Prostate gland (tissue), 2 donors: ENCODE results near the gene ARPP19. TPM values are rescaled to one million over a fixed set of nuclear protein-coding genes. Genes with fewer than 3 reads are reported as not detected.
"Not testable (repeated sequence)": the region's sequence is repeated elsewhere in the genome, so short reads cannot be mapped to it uniquely, and the experiment has no call there.

Source experiments
- DNase-seq: peaks from one replicate; pipeline ENCODE4 v3.0.0-alpha.2; 2019; ENCODE audit warnings: low spot score
- H3K27ac ChIP-seq, 2 donors: fragments of 200-600 bp; sonication (generic); 2 replicates each; pipeline ENCODE4 v1.5.1; 2017 to 2019
- H3K27me3 ChIP-seq: fragments of 200-600 bp; sonication (generic); replicated peaks from 2 replicates; pipeline ENCODE4 v1.5.1; 2019; ENCODE audit not compliant: insufficient read depth
- H3K36me3 ChIP-seq, 2 donors: fragments of 200-600 bp; sonication (generic); 1 replicate in 1 of 2; 2 replicates in 1 of 2; pipeline versions ENCODE4 v1.5.1 to v1.8.1; 2017 to 2019
- H3K4me1 ChIP-seq: fragments of 200-600 bp; sonication (generic); replicated peaks from 2 replicates; pipeline ENCODE4 v1.5.1; 2019
- H3K4me3 ChIP-seq, 2 donors: fragments of 200-600 bp; sonication (generic); 2 replicates each; pipeline ENCODE4 v1.5.1; 2017 to 2019
- H3K9me3 ChIP-seq: fragments of 200-600 bp; sonication (generic); 2 replicates; pipeline ENCODE4 v1.5.1; 2017
- CTCF ChIP-seq, 4 experiments: fragments of 200-600 bp in 2 of 4; fragments of 450-650 bp in 2 of 4; sonication (generic) in 2 of 4; IDR thresholded peaks; 1 replicate in 3 of 4; 2 replicates in 1 of 4; pipeline ENCODE4 v1.5.1; 2016 to 2019; ENCODE audit warnings: antibody characterized with exemption in 4 of 4, mild to moderate bottlenecking in 2 of 4, moderate library complexity in 2 of 4
- POLR2A ChIP-seq: fragments of 450-650 bp; IDR thresholded peaks from one replicate; pipeline ENCODE4 v1.6.1; 2016; ENCODE audit warnings: antibody characterized with exemption, mild to moderate bottlenecking
- POLR2AphosphoS5 ChIP-seq: sonication (generic); formaldehyde crosslinking; IDR thresholded peaks from one replicate; pipeline ENCODE4 v1.6.1; 2017; ENCODE audit warnings: antibody characterized with exemption
- WGBS: methylation state at CpG from one replicate; pipeline ENCODE4 v1.1.5; 2018; 5-methylcytosine and 5-hydroxymethylcytosine counted together
- intact Hi-C: fragments of 100-400 bp; cut with DNase I; formaldehyde crosslinking; loops from one replicate; pipeline ENCODE4 v1.14.2; 2022
- total RNA-seq, 2 donors: library from RNA; depleted of rRNA; stranded (reverse); fragments of >200 nt; gene quantifications; one replicate each; pipeline ENCODE4 v1.1.0, GENCODE V29; 2016

Gene ARPP19
- total RNA-seq, 2 donors from 2014 or later = 86.9 to 130 TPM

DNA sequence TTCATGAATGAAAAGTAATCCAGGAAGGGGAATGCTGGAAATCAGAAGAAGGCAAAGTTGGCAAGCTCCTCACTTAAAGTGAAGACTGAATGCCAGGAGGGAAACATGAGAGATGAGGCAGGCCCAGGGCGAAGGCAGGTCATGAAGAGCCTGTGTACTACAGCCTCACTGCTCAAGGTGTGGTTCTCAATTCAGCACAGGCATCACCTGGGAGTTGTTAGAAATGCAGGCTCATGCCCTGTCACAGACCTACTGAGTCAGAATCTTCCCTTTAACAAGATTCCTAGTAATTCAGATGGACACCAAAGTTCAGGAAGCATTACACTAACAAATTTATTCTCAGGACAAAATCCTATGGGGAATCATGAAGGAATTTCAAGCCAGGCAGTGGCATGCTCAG is 54.3 kb downstream of the ARPP19 start:
- no peak for DNase-seq
- Histone ChIP-seq H3K27ac (no peak overlapping the region), H3K36me3 (no peaks in the 10 kb centered on the region), H3K4me1 (no peaks in the 10 kb centered on the region), H3K27me3 (no peaks in the 10 kb centered on the region), H3K9me3 (no peaks in the 10 kb centered on the region), H3K4me3 (no peak overlapping the region)
- TF ChIP-seq CTCF (IDR thresholded peaks at IDR 0.05) = no peak
- TF ChIP-seq POLR2A = no peak
- TF ChIP-seq POLR2AphosphoS5 = no peak
- 88% methylated on average over 1 of the region's 1 CpG for WGBS
- intact Hi-C loops = no loop called here

GRCh38 chr15:52512869-52513268 is 56.0 kb downstream of the ARPP19 start:
- intact Hi-C loops, DNase-seq, H3K9me3 ChIP-seq, H3K4me3 ChIP-seq, H3K27me3 ChIP-seq, H3K27ac ChIP-seq, H3K36me3 ChIP-seq, H3K4me1 ChIP-seq: not testable (repeated sequence)
- WGBS = 95% methylated on average over 8 of the region's 8 CpGs

DNA sequence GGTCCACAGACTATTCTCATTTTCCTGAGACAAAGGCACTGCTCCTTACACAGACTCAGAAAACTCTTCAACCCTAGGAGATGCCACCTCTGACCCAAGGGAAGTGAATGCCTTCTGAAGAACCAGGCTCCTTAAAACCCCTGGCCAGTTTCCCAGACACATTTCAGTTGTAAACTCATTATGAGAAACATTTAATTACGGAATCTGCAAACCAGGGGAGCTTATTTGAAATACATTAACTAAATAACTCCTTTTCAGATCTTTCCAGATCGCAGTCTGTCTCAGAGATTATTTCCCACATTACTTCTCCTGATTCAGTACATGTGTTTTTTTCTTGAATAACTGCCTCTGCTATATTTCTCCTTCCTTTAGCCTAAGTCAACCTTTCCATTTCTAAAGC is 57.7 kb downstream of the ARPP19 start:
- DNase-seq = no peak
- H3K36me3 ChIP-seq = no peaks in the 10 kb centered on the region
- intact Hi-C loops = no loop called here
- H3K27ac ChIP-seq = no peak overlapping the region
- no peaks in the 10 kb centered on the region for H3K27me3 ChIP-seq
- no peak overlapping the region for H3K4me3 ChIP-seq
- TF ChIP-seq CTCF (IDR thresholded peaks at IDR 0.05) (no peak), POLR2A (no peak)
- H3K4me1 ChIP-seq = no peaks in the 10 kb centered on the region
- 54% methylated on average over 2 of the region's 2 CpGs for WGBS
- no peaks in the 10 kb centered on the region for H3K9me3 ChIP-seq

- Histone ChIP-seq H3K4me3 (no peak overlapping the region), H3K9me3 (no peaks in the 10 kb centered on the region), H3K4me1 (no peaks in the 10 kb centered on the region), H3K27ac (no peak overlapping the region), H3K36me3 (no peaks in the 10 kb centered on the region), H3K27me3 (no peaks in the 10 kb centered on the region)
- DNase-seq = no peak
- 88% methylated on average over 3 of the region's 3 CpGs for WGBS
- no peak for TF ChIP-seq POLR2AphosphoS5
- no peak for TF ChIP-seq POLR2A
- intact Hi-C loops = no loop called here
Observed at GRCh38 chr15:52509500-52510245, 59.2 kb downstream of the ARPP19 start.

DNA sequence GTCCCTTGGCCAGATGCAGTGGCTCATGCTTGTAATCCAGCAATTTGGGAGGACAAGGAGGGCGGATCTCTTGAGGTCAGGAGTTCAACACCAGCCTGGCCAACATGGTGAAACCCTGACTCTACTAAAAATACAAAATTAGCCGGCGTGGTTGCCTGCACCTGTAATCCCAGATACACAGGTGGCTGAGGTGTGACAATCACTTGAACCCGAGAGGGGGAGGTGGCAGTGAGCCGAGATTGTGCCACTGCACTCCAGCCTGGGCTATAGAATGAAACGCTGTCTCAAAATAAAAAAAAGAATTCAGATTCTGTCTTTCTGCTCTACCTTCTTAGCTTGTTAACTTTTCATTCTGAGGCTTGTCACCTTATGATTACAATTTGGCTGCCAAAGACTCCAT is 62.3 kb downstream of the ARPP19 start:
- no peak for DNase-seq
- no peak for TF ChIP-seq CTCF (IDR thresholded peaks at IDR 0.05)
- no peak for TF ChIP-seq POLR2A
- no peak for TF ChIP-seq POLR2AphosphoS5
- 66% methylated on average over 6 of the region's 6 CpGs for WGBS

DNA sequence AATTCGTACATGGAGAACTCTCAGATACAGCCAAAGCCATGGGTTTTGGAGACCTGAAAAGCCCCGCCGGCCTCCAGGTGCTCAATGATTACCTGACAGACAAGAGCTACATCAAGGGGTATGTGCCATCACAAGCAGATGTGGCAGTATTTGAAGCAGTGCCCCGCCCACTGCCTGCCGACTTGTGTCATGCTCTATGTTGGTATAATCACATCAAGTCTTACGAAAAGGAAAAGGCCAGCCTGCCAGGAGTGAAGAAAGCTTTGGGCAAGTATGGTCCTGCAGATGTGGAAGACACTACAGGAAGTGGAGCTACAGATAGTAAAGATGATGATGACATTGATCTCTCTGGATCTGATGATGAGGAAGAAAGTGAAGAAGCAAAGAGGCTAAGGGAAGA is 63.7 kb downstream of the ARPP19 start:
- H3K4me1 ChIP-seq = no peaks in the 10 kb centered on the region
- H3K36me3 ChIP-seq = no peaks in the 10 kb centered on the region
- H3K27ac ChIP-seq = no peak overlapping the region
- 82% methylated on average over 6 of the region's 6 CpGs for WGBS
- no peak overlapping the region for H3K4me3 ChIP-seq
- TF ChIP-seq POLR2AphosphoS5 = no peak
- TF ChIP-seq POLR2A = no peak
- TF ChIP-seq CTCF (IDR thresholded peaks at IDR 0.05) = no peak
- DNase-seq = no peak
- no peaks in the 10 kb centered on the region for H3K27me3 ChIP-seq
- intact Hi-C loops = no loop called here
- no peaks in the 10 kb centered on the region for H3K9me3 ChIP-seq

More for the DNA sequence above, 62.3 kb downstream of the ARPP19 start:
- no peak overlapping the region for H3K4me3 ChIP-seq
- H3K36me3 ChIP-seq = no peaks in the 10 kb centered on the region
- no peak overlapping the region for H3K27ac ChIP-seq
- no peaks in the 10 kb centered on the region for H3K9me3 ChIP-seq
- H3K27me3 ChIP-seq = no peaks in the 10 kb centered on the region
- H3K4me1 ChIP-seq = no peaks in the 10 kb centered on the region
- intact Hi-C loops = no loop called here
